ENCODE data around the gene EP300.
"Not testable (repeated sequence)": the region's sequence is repeated elsewhere in the genome, so short reads cannot be mapped to it uniquely, and the experiment has no call there.

The EP300 gene

GRCh38 chr22:41048345-41048744, 44.0 kb upstream of the EP300 start:
- H3K36me3 ChIP-seq (replicated peaks in 1 of 2; ENCODE audit: control insufficient read depth in 2 of 2, insufficient read depth in 2 of 2, low read length in 2 of 2); H2BK5ac ChIP-seq (ENCODE audit: low read length); H3K79me1 ChIP-seq (ENCODE audit: low read depth, low read length); H3K23ac ChIP-seq (ENCODE audit: low read depth, low read length, poor library complexity); H3K27me3 ChIP-seq (ENCODE audit: control insufficient read depth in 3 of 3, insufficient read depth in 3 of 3, low read depth in 1 of 3, low read length in 3 of 3); H2AK5ac ChIP-seq (ENCODE audit: low read depth, low read length); H3K4me2 ChIP-seq (ENCODE audit: insufficient read depth, low read length, poor library complexity, severe bottlenecking); H3K4ac ChIP-seq (ENCODE audit: low read length); H4K91ac ChIP-seq (ENCODE audit: low read depth, low read length, poor library complexity); H3K18ac ChIP-seq (ENCODE audit: low read length); H2BK15ac ChIP-seq (ENCODE audit: low read length); H2BK120ac ChIP-seq (ENCODE audit: low read depth, low read length); DNase-seq (ENCODE audit: low spot score); H3K9ac ChIP-seq (ENCODE audit: low read depth, low read length, poor library complexity); H3K9me3 ChIP-seq (replicated peaks in 1 of 2; ENCODE audit: control insufficient read depth in 2 of 2, insufficient read depth in 1 of 2, low read depth in 1 of 2, low read length in 2 of 2); H4K8ac ChIP-seq (ENCODE audit: low read depth, low read length); H3K4me3 ChIP-seq (ENCODE audit: low read length in 2 of 2); H3K14ac ChIP-seq (ENCODE audit: low read length); H2BK12ac ChIP-seq (ENCODE audit: low read length); H3K27ac ChIP-seq (replicated peaks; ENCODE audit: low read length): not testable (repeated sequence)
- WGBS, 2 donors (ENCODE audit: extremely low coverage in 2 of 2, insufficient read length in 2 of 2, insufficient replicate concordance in 1 of 2): no CpG with 5 or more reads among the region's 12 CpGs
- peak overlapping the region; percentile 95 for H2AFZ ChIP-seq (ENCODE audit: low read length)
- H3K4me1 ChIP-seq (ENCODE audit: control insufficient read depth in 2 of 2, insufficient read depth in 1 of 2, low read depth in 1 of 2, low read length in 2 of 2): peaks cover 8 to 11% of the 10 kb centered on the region in 2 donors

- Histone ChIP-seq H2BK5ac (ENCODE audit: low read length) (no peak overlapping the region), H2AFZ (ENCODE audit: low read length) (peak overlapping the region; percentile 95), H3K36me3 (replicated peaks in 1 of 2; ENCODE audit: control insufficient read depth in 2 of 2, insufficient read depth in 2 of 2, low read length in 2 of 2) (no peaks in the 10 kb centered on the region), H3K18ac (ENCODE audit: low read length) (peak overlapping the region; percentile 16), H3K27me3 (ENCODE audit: control insufficient read depth in 3 of 3, insufficient read depth in 3 of 3, low read depth in 1 of 3, low read length in 3 of 3) (no peaks in the 10 kb centered on the region), H3K4ac (ENCODE audit: low read length) (no peak overlapping the region), H3K79me1 (ENCODE audit: low read depth, low read length) (no peaks in the 10 kb centered on the region), H3K4me3 (ENCODE audit: low read length in 2 of 2) (no peak overlapping the region), H2BK15ac (ENCODE audit: low read length) (peak overlapping the region; percentile 63), H3K9me3 (replicated peaks in 1 of 2; ENCODE audit: control insufficient read depth in 2 of 2, insufficient read depth in 1 of 2, low read depth in 1 of 2, low read length in 2 of 2) (no peaks in the 10 kb centered on the region), H3K23ac (ENCODE audit: low read depth, low read length, poor library complexity) (peak overlapping the region; percentile 13), H4K91ac (ENCODE audit: low read depth, low read length, poor library complexity) (peak overlapping the region; percentile 28), H3K4me1 (ENCODE audit: control insufficient read depth in 2 of 2, insufficient read depth in 1 of 2, low read depth in 1 of 2, low read length in 2 of 2) (peaks cover 8 to 11% of the 10 kb centered on the region in 2 donors), H3K9ac (ENCODE audit: low read depth, low read length, poor library complexity) (peak overlapping the region; percentile 73), H3K4me2 (ENCODE audit: insufficient read depth, low read length, poor library complexity, severe bottlenecking) (no peak overlapping the region), H3K27ac (replicated peaks; ENCODE audit: low read length) (peak overlapping the region; percentile 37), H3K14ac (ENCODE audit: low read length) (peak overlapping the region; percentile 78), H2BK12ac (ENCODE audit: low read length) (peak overlapping the region; percentile 85), H2AK5ac (ENCODE audit: low read depth, low read length) (peak overlapping the region; percentile 20), H2BK120ac (ENCODE audit: low read depth, low read length) (peak overlapping the region; percentile 72), H4K8ac (ENCODE audit: low read depth, low read length) (peak overlapping the region; percentile 29)
- WGBS, 2 donors (ENCODE audit: extremely low coverage in 2 of 2, insufficient read length in 2 of 2, insufficient replicate concordance in 1 of 2): no CpG with 5 or more reads among the region's 31 CpGs
- peak; percentile 32 for DNase-seq (ENCODE audit: low spot score)
These were observed 43.3 kb upstream of the EP300 start for GRCh38 chr22:41048791-41049717.

GRCh38 chr22:41049795-41050194, 42.6 kb upstream of the EP300 start:
- no CpG with 5 or more reads among the region's 4 CpGs for WGBS, 2 donors (ENCODE audit: extremely low coverage in 2 of 2, insufficient read length in 2 of 2, insufficient replicate concordance in 1 of 2)

GRCh38 chr22:41050883-41051282, 41.5 kb upstream of the EP300 start:
- H2AFZ ChIP-seq (ENCODE audit: low read length): no peak overlapping the region
- H3K4ac ChIP-seq (ENCODE audit: low read length): no peak overlapping the region
- H3K9ac ChIP-seq (ENCODE audit: low read depth, low read length, poor library complexity): no peak overlapping the region
- no peak overlapping the region for H2BK12ac ChIP-seq (ENCODE audit: low read length)
- H4K8ac ChIP-seq (ENCODE audit: low read depth, low read length): no peak overlapping the region
- H4K91ac ChIP-seq (ENCODE audit: low read depth, low read length, poor library complexity): no peak overlapping the region
- no peak overlapping the region for H2AK5ac ChIP-seq (ENCODE audit: low read depth, low read length)
- no peak overlapping the region for H2BK15ac ChIP-seq (ENCODE audit: low read length)
- no peak overlapping the region for H3K18ac ChIP-seq (ENCODE audit: low read length)
- DNase-seq (ENCODE audit: low spot score): no peak
- H2BK5ac ChIP-seq (ENCODE audit: low read length): no peak overlapping the region
- H3K14ac ChIP-seq (ENCODE audit: low read length): no peak overlapping the region
- WGBS, 2 donors (ENCODE audit: extremely low coverage in 2 of 2, insufficient read length in 2 of 2, insufficient replicate concordance in 1 of 2): no CpG with 5 or more reads among the region's 2 CpGs
- no peak overlapping the region for H3K4me3 ChIP-seq (ENCODE audit: low read length in 2 of 2)
- H3K27ac ChIP-seq (replicated peaks; ENCODE audit: low read length): no peak overlapping the region
- no peak overlapping the region for H3K4me2 ChIP-seq (ENCODE audit: insufficient read depth, low read length, poor library complexity, severe bottlenecking)
- H3K79me1 ChIP-seq (ENCODE audit: low read depth, low read length): no peaks in the 10 kb centered on the region
- no peaks in the 10 kb centered on the region for H3K9me3 ChIP-seq (replicated peaks in 1 of 2; ENCODE audit: control insufficient read depth in 2 of 2, insufficient read depth in 1 of 2, low read depth in 1 of 2, low read length in 2 of 2)
- no peak overlapping the region for H3K23ac ChIP-seq (ENCODE audit: low read depth, low read length, poor library complexity)
- no peaks in the 10 kb centered on the region for H3K27me3 ChIP-seq (ENCODE audit: control insufficient read depth in 3 of 3, insufficient read depth in 3 of 3, low read depth in 1 of 3, low read length in 3 of 3)
- no peaks in the 10 kb centered on the region for H3K36me3 ChIP-seq (replicated peaks in 1 of 2; ENCODE audit: control insufficient read depth in 2 of 2, insufficient read depth in 2 of 2, low read length in 2 of 2)
- peaks cover 8 to 11% of the 10 kb centered on the region in 2 donors for H3K4me1 ChIP-seq (ENCODE audit: control insufficient read depth in 2 of 2, insufficient read depth in 1 of 2, low read depth in 1 of 2, low read length in 2 of 2)
- no peak overlapping the region for H2BK120ac ChIP-seq (ENCODE audit: low read depth, low read length)

More at GRCh38 chr22:41049795-41050194, 42.6 kb upstream of the EP300 start:
- not testable (repeated sequence) for H2AK5ac ChIP-seq (ENCODE audit: low read depth, low read length); H3K79me1 ChIP-seq (ENCODE audit: low read depth, low read length); H3K23ac ChIP-seq (ENCODE audit: low read depth, low read length, poor library complexity); H3K9ac ChIP-seq (ENCODE audit: low read depth, low read length, poor library complexity); H2BK12ac ChIP-seq (ENCODE audit: low read length); H3K4ac ChIP-seq (ENCODE audit: low read length); H4K91ac ChIP-seq (ENCODE audit: low read depth, low read length, poor library complexity); H3K36me3 ChIP-seq (replicated peaks in 1 of 2; ENCODE audit: control insufficient read depth in 2 of 2, insufficient read depth in 2 of 2, low read length in 2 of 2); H3K27me3 ChIP-seq (ENCODE audit: control insufficient read depth in 3 of 3, insufficient read depth in 3 of 3, low read depth in 1 of 3, low read length in 3 of 3); DNase-seq (ENCODE audit: low spot score); H2BK120ac ChIP-seq (ENCODE audit: low read depth, low read length); H2BK5ac ChIP-seq (ENCODE audit: low read length); H4K8ac ChIP-seq (ENCODE audit: low read depth, low read length); H3K4me2 ChIP-seq (ENCODE audit: insufficient read depth, low read length, poor library complexity, severe bottlenecking); H3K4me3 ChIP-seq (ENCODE audit: low read length in 2 of 2); H3K27ac ChIP-seq (replicated peaks; ENCODE audit: low read length); H3K9me3 ChIP-seq (replicated peaks in 1 of 2; ENCODE audit: control insufficient read depth in 2 of 2, insufficient read depth in 1 of 2, low read depth in 1 of 2, low read length in 2 of 2); H2BK15ac ChIP-seq (ENCODE audit: low read length)
- peak overlapping the region; percentile 16 for H3K18ac ChIP-seq (ENCODE audit: low read length)
- H3K14ac ChIP-seq (ENCODE audit: low read length): peak overlapping the region; percentile 78
- peak overlapping the region; percentile 95 for H2AFZ ChIP-seq (ENCODE audit: low read length)
- H3K4me1 ChIP-seq (ENCODE audit: control insufficient read depth in 2 of 2, insufficient read depth in 1 of 2, low read depth in 1 of 2, low read length in 2 of 2): peaks cover 8 to 11% of the 10 kb centered on the region in 2 donors

Data from neuronal stem cell (in vitro differentiated cells).